Prostate gland (tissue), 2 donors: ENCODE results near the gene CDC73.

Source experiments
- POLR2A ChIP-seq: fragments of 450-650 bp; IDR thresholded peaks from one replicate; pipeline ENCODE4 v1.6.1; 2016; ENCODE audit warnings: antibody characterized with exemption, mild to moderate bottlenecking
- TF ChIP-seq, protein P1 (sequence below), 4 experiments: fragments of 200-600 bp in 2 of 4; fragments of 450-650 bp in 2 of 4; sonication (generic) in 2 of 4; IDR thresholded peaks; 1 replicate in 3 of 4; 2 replicates in 1 of 4; pipeline ENCODE4 v1.5.1; 2016 to 2019; ENCODE audit warnings: antibody characterized with exemption in 4 of 4, mild to moderate bottlenecking in 2 of 4, moderate library complexity in 2 of 4

GRCh38 chr1:193275773-193276172 is 153.9 kb downstream of the CDC73 start:
- no peak for TF ChIP-seq POLR2A
- TF ChIP-seq, protein P1, sequence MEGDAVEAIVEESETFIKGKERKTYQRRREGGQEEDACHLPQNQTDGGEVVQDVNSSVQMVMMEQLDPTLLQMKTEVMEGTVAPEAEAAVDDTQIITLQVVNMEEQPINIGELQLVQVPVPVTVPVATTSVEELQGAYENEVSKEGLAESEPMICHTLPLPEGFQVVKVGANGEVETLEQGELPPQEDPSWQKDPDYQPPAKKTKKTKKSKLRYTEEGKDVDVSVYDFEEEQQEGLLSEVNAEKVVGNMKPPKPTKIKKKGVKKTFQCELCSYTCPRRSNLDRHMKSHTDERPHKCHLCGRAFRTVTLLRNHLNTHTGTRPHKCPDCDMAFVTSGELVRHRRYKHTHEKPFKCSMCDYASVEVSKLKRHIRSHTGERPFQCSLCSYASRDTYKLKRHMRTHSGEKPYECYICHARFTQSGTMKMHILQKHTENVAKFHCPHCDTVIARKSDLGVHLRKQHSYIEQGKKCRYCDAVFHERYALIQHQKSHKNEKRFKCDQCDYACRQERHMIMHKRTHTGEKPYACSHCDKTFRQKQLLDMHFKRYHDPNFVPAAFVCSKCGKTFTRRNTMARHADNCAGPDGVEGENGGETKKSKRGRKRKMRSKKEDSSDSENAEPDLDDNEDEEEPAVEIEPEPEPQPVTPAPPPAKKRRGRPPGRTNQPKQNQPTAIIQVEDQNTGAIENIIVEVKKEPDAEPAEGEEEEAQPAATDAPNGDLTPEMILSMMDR (IDR thresholded peaks at IDR 0.05) = no peak
